ENCODE measurements around the gene PSMB3.

GRCh38 chr17:38743556-38744171 is 8.9 kb upstream of the PSMB3 start:
- TF ChIP-seq CTCF (IDR thresholded peaks at IDR 0.05; ENCODE audit: low read length) = no peak
- TF ChIP-seq EZH2 (optimal IDR thresholded peaks at IDR 0.05; ENCODE audit: low read depth, low read length) = no peak
